ENCODE results near the gene ZNF750. TPM values are rescaled to one million over a fixed set of nuclear protein-coding genes. Genes with fewer than 3 reads are reported as not detected.

The ZNF750 gene
- polyA plus RNA-seq, 1 donor (not counting 4 experiments of a cell fraction or from before 2014, with no cell fraction given), result 5.5 TPM

- Histone ChIP-seq H3K9me1 (ENCODE audit: control insufficient read depth, extremely low read depth, insufficient read depth, low read length) (peaks cover 3% of the 10 kb centered on the region), H3K79me2 (ENCODE audit: control insufficient read depth, insufficient read depth, low read length) (peaks cover 40% of the 10 kb centered on the region), H2AFZ (ENCODE audit: control insufficient read depth, low read length) (no peak overlapping the region), H3K36me3 (ENCODE audit: control insufficient read depth in 2 of 2, extremely low read depth in 1 of 2, insufficient read depth in 2 of 2, low read length in 2 of 2) (peaks cover 3 to 9% of the 10 kb centered on the region in 2 experiments), H3K27me3 (ENCODE audit: control insufficient read depth, extremely low read depth, insufficient read depth, low read length) (no peaks in the 10 kb centered on the region), H3K9ac (ENCODE audit: control insufficient read depth, extremely low read depth, insufficient read depth, low read length) (no peak overlapping the region), H3K4me1 (ENCODE audit: control insufficient read depth, extremely low read depth, insufficient read depth, low read length) (peaks cover 20% of the 10 kb centered on the region), H3K4me2 (ENCODE audit: control insufficient read depth, extremely low read depth, insufficient read depth, low read depth, low read length) (no peak overlapping the region), H4K20me1 (ENCODE audit: control insufficient read depth, extremely low read depth, insufficient read depth, low read length) (peaks cover 13% of the 10 kb centered on the region), H3K27ac (ENCODE audit: control insufficient read depth, insufficient read depth, low read length) (no peak overlapping the region), H3K4me3 (ENCODE audit: control insufficient read depth in 2 of 3, extremely low read depth in 1 of 3, insufficient read depth in 2 of 3, low read depth in 1 of 3, low read length in 3 of 3) (no peak overlapping the region), H3K9me3 (ENCODE audit: control insufficient read depth, low read depth, low read length) (no peaks in the 10 kb centered on the region)
- dilution Hi-C loops (cut with MboI; ENCODE audit: extremely low pct_ligation_motif_present, low sequenced_read_pairs), result no loop called here
- FAIRE-seq, result no peak
- TF ChIP-seq CTCF (optimal IDR thresholded peaks at IDR 0.05 in 1 of 3, IDR thresholded peaks at IDR 0.05 in 1 of 3, conservative IDR thresholded peaks at IDR 0.05 in 1 of 3; ENCODE audit: extremely low read depth in 1 of 3, insufficient read depth in 2 of 3, low read length in 3 of 3) (no peak), EZH2 (IDR thresholded peaks at IDR 0.05; ENCODE audit: low read length) (no peak)
- no peak for DNase-seq (ENCODE audit: low read depth, low spot score)
Measured at GRCh38 chr17:82789051-82789592, 50.7 kb downstream of the ZNF750 start.

- H4K20me1 ChIP-seq (ENCODE audit: control insufficient read depth, extremely low read depth, insufficient read depth, low read length), result peaks cover 13% of the 10 kb centered on the region
- peak overlapping the region; percentile 95 for H3K27ac ChIP-seq (ENCODE audit: control insufficient read depth, insufficient read depth, low read length)
- dilution Hi-C loops (cut with MboI; ENCODE audit: extremely low pct_ligation_motif_present, low sequenced_read_pairs), result no loop called here
- H3K9ac ChIP-seq (ENCODE audit: control insufficient read depth, extremely low read depth, insufficient read depth, low read length), result no peak overlapping the region
- no peak overlapping the region for H3K4me2 ChIP-seq (ENCODE audit: control insufficient read depth, extremely low read depth, insufficient read depth, low read depth, low read length)
- DNase-seq (ENCODE audit: low read depth, low spot score) (no peak), FAIRE-seq (no peak)
- H3K27me3 ChIP-seq (ENCODE audit: control insufficient read depth, extremely low read depth, insufficient read depth, low read length), result no peaks in the 10 kb centered on the region
- H3K4me3 ChIP-seq (ENCODE audit: control insufficient read depth in 2 of 3, extremely low read depth in 1 of 3, insufficient read depth in 2 of 3, low read depth in 1 of 3, low read length in 3 of 3), result no peak overlapping the region
- H3K4me1 ChIP-seq (ENCODE audit: control insufficient read depth, extremely low read depth, insufficient read depth, low read length), result peaks cover 20% of the 10 kb centered on the region
- H3K79me2 ChIP-seq (ENCODE audit: control insufficient read depth, insufficient read depth, low read length), result peaks cover 36% of the 10 kb centered on the region
- TF ChIP-seq EZH2 (IDR thresholded peaks at IDR 0.05; ENCODE audit: low read length) (no peak), CTCF (optimal IDR thresholded peaks at IDR 0.05 in 1 of 3, IDR thresholded peaks at IDR 0.05 in 1 of 3, conservative IDR thresholded peaks at IDR 0.05 in 1 of 3; ENCODE audit: extremely low read depth in 1 of 3, insufficient read depth in 2 of 3, low read length in 3 of 3) (no peak)
- H3K36me3 ChIP-seq (ENCODE audit: control insufficient read depth in 2 of 2, extremely low read depth in 1 of 2, insufficient read depth in 2 of 2, low read length in 2 of 2), result peaks cover 5 to 9% of the 10 kb centered on the region in 2 experiments
- no peaks in the 10 kb centered on the region for H3K9me3 ChIP-seq (ENCODE audit: control insufficient read depth, low read depth, low read length)
- H2AFZ ChIP-seq (ENCODE audit: control insufficient read depth, low read length), result no peak overlapping the region
- peaks cover 3% of the 10 kb centered on the region for H3K9me1 ChIP-seq (ENCODE audit: control insufficient read depth, extremely low read depth, insufficient read depth, low read length)
Measured at GRCh38 chr17:82788206-82789001, 51.4 kb downstream of the ZNF750 start.

All from keratinocyte (primary cell).